OCI-LY1 (cell line): ENCODE data around the gene SLC24A3.

Experiments
- H2AFZ ChIP-seq: fragments of 200-600 bp; sonication (generic), shearing (Covaris generic); 2 replicates; pipeline ENCODE4 v1.6.0; 2014; ENCODE audit warnings: antibody characterized with exemption, mild to moderate bottlenecking, low read length
- H3F3A ChIP-seq: fragments of 200-600 bp; sonication (generic), shearing (Covaris generic); 2 replicates; pipeline ENCODE4 v1.6.0; 2014; ENCODE audit warnings: mild to moderate bottlenecking, antibody characterized with exemption, low read length, moderate library complexity; ENCODE audit not compliant: insufficient read depth
- H3K27ac ChIP-seq: fragments of 200-600 bp; sonication (generic); 2 replicates; pipeline ENCODE4 v1.5.1; 2014; ENCODE audit warnings: low read length, mixed run types, mild to moderate bottlenecking, low read depth; ENCODE audit not compliant: poor library complexity, severe bottlenecking
- H3K27me3 ChIP-seq: fragments of 200-600 bp; sonication (generic); 2 replicates; pipeline ENCODE4 v1.6.0; 2014; ENCODE audit warnings: antibody characterized with exemption, mild to moderate bottlenecking, low read length, moderate library complexity; ENCODE audit not compliant: insufficient read depth
- H3K36me3 ChIP-seq: fragments of 200-600 bp; sonication (generic); 2 replicates; pipeline ENCODE4 v1.6.1; 2014; ENCODE audit warnings: mild to moderate bottlenecking, antibody characterized with exemption, low read length, moderate library complexity, mixed read lengths; ENCODE audit not compliant: insufficient read depth
- H3K4me1 ChIP-seq: fragments of 200-600 bp; sonication (generic); 2 replicates; pipeline ENCODE4 v1.5.1; 2014; ENCODE audit warnings: mild to moderate bottlenecking, low read length, moderate library complexity; ENCODE audit not compliant: insufficient read depth, severe bottlenecking
- H3K4me2 ChIP-seq: fragments of 200-600 bp; sonication (generic), shearing (Covaris generic); 2 replicates; pipeline ENCODE4 v1.6.1; 2014; ENCODE audit warnings: low read length
- H3K4me3 ChIP-seq: fragments of 200-600 bp; sonication (generic); 2 replicates; pipeline ENCODE4 v1.5.1; 2014; ENCODE audit warnings: low read length, low read depth, mild to moderate bottlenecking, mixed read lengths; ENCODE audit not compliant: poor library complexity, severe bottlenecking
- H3K79me2 ChIP-seq: fragments of 200-600 bp; shearing (Covaris generic); 2 replicates; pipeline ENCODE4 v1.6.1; 2016; ENCODE audit warnings: mixed run types, low read length, mixed read lengths; ENCODE audit not compliant: insufficient read depth
- H3K9ac ChIP-seq: fragments of 200-600 bp; sonication (generic), shearing (Covaris generic); 2 replicates; pipeline ENCODE4 v1.6.1; 2014; ENCODE audit warnings: mild to moderate bottlenecking, low read length, mixed read lengths
- H3K9me2 ChIP-seq: fragments of 200-600 bp; sonication (generic), shearing (Covaris generic); 2 replicates; pipeline ENCODE4 v1.6.1; 2014; ENCODE audit warnings: low read depth, mild to moderate bottlenecking, low read length, mixed read lengths
- H3K9me3 ChIP-seq: fragments of 200-600 bp; shearing (Covaris generic); 2 replicates; pipeline ENCODE4 v1.6.1; 2014; ENCODE audit warnings: low read length, mixed read lengths
- H4K20me1 ChIP-seq: fragments of 200-600 bp; sonication (generic), shearing (Covaris generic); 2 replicates; pipeline ENCODE4 v1.6.0; 2016; ENCODE audit warnings: mild to moderate bottlenecking, low read length; ENCODE audit not compliant: insufficient read depth
- EZH2 ChIP-seq: fragments of 200-600 bp; sonication (generic), shearing (Covaris generic); IDR thresholded peaks from 2 replicates; pipeline ENCODE4 v1.8.0; 2017; ENCODE audit warnings: borderline replicate concordance, mixed run types, mild to moderate bottlenecking, antibody characterized with exemption, low read length, moderate library complexity, mixed read lengths
- TF ChIP-seq, protein P1 (sequence below): fragments of 200-600 bp; sonication (generic), shearing (Covaris generic); IDR thresholded peaks from 2 replicates; pipeline ENCODE4 v1.5.1; 2017; ENCODE audit warnings: mild to moderate bottlenecking, antibody characterized with exemption, low read length, moderate library complexity, mixed read lengths

Gene SLC24A3

DNA sequence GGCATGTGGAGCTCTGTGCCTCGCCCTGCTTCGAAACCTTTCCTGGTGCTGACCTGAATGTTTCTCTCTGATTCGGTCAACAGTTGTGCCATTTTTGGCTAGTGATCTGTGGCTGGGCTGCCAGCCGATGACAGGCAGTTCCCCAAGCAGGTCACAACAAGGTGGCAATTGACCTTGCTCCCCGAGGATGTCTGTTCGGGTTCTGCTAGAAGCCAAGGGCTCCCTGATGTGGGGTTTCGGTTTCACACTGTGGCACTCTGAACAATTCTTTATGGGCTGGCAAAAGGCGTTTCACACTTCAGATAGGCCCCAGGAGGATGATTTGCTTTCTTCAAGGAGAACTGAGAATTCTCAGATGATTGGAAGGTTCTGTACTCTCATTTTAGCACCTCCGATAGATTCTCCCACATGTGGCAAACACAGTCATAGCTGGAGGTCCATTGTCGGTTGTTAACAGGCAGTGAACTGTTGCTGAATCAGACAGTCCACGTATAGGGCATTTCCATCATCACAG lies 135.6 kb downstream of the SLC24A3 start:
- Histone ChIP-seq H3K27ac (no peak overlapping the region), H3K9me2 (no peaks in the 10 kb centered on the region), H3K4me2 (no peak overlapping the region), H3K27me3 (no peaks in the 10 kb centered on the region), H3K4me1 (no peaks in the 10 kb centered on the region), H3F3A (no peaks in the 10 kb centered on the region), H3K36me3 (no peaks in the 10 kb centered on the region), H4K20me1 (no peaks in the 10 kb centered on the region), H3K9ac (no peak overlapping the region), H3K79me2 (no peaks in the 10 kb centered on the region), H3K4me3 (no peak overlapping the region), H2AFZ (no peak overlapping the region), H3K9me3 (no peaks in the 10 kb centered on the region)
- no peak for TF ChIP-seq EZH2
- TF ChIP-seq, protein P1, sequence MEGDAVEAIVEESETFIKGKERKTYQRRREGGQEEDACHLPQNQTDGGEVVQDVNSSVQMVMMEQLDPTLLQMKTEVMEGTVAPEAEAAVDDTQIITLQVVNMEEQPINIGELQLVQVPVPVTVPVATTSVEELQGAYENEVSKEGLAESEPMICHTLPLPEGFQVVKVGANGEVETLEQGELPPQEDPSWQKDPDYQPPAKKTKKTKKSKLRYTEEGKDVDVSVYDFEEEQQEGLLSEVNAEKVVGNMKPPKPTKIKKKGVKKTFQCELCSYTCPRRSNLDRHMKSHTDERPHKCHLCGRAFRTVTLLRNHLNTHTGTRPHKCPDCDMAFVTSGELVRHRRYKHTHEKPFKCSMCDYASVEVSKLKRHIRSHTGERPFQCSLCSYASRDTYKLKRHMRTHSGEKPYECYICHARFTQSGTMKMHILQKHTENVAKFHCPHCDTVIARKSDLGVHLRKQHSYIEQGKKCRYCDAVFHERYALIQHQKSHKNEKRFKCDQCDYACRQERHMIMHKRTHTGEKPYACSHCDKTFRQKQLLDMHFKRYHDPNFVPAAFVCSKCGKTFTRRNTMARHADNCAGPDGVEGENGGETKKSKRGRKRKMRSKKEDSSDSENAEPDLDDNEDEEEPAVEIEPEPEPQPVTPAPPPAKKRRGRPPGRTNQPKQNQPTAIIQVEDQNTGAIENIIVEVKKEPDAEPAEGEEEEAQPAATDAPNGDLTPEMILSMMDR = no peak

DNA sequence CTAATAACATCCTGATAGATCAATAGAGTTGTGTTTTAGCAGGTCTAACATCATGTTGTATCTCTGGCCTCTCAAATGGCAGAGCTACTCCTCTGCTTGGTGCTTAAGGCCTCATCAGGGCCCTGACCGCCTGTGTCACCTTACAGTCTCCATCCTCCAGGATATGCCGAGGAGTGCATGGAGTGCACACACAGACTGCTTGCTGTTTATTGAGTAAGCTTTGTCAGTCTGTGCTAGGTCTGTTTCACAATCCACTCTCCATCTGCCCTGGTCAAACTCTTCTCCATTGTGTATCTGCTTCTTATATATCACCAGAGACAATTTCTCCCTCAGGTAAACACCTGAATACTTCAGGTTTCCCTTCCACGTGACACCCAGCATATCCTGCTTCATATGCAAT lies 136.1 kb downstream of the SLC24A3 start:
- Histone ChIP-seq H3K4me3 (no peak overlapping the region), H3K9ac (no peak overlapping the region), H3K4me1 (no peaks in the 10 kb centered on the region), H4K20me1 (no peaks in the 10 kb centered on the region), H2AFZ (no peak overlapping the region), H3K27ac (no peak overlapping the region), H3K9me3 (no peaks in the 10 kb centered on the region), H3F3A (no peaks in the 10 kb centered on the region), H3K79me2 (no peaks in the 10 kb centered on the region), H3K36me3 (no peaks in the 10 kb centered on the region), H3K9me2 (no peaks in the 10 kb centered on the region), H3K4me2 (no peak overlapping the region), H3K27me3 (no peaks in the 10 kb centered on the region)
- TF ChIP-seq, protein P1 = no peak
- TF ChIP-seq EZH2 = no peak

DNA sequence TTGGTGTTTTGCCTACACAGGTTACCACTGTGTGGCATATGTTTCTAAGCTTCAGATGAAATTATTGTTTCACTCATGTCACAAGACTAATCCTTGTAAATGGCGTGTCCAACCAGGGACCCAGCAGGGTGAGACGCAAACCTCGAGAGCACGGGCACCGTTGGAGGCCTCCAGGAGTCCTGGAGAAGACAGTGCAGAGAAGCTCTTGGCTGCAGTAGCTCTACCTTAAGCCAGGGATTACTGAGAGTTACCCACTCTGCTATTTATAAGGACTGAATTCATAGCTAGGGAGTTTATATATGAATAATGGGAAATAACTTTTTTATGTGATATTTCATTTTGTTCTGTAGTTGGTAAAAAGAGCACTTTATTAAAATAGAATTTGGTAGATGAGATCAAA lies 137.4 kb downstream of the SLC24A3 start:
- H3K79me2 ChIP-seq = no peaks in the 10 kb centered on the region
- H3F3A ChIP-seq = no peaks in the 10 kb centered on the region
- no peaks in the 10 kb centered on the region for H3K36me3 ChIP-seq
- H3K9me3 ChIP-seq = no peaks in the 10 kb centered on the region
- H3K4me1 ChIP-seq = no peaks in the 10 kb centered on the region
- H3K4me3 ChIP-seq = no peak overlapping the region
- no peaks in the 10 kb centered on the region for H3K9me2 ChIP-seq
- H3K4me2 ChIP-seq = no peak overlapping the region
- no peak overlapping the region for H2AFZ ChIP-seq
- H4K20me1 ChIP-seq = no peaks in the 10 kb centered on the region
- H3K27me3 ChIP-seq = no peaks in the 10 kb centered on the region
- H3K9ac ChIP-seq = no peak overlapping the region
- TF ChIP-seq EZH2 = no peak
- TF ChIP-seq, protein P1 = no peak
- no peak overlapping the region for H3K27ac ChIP-seq
